HCT116 (cell line): ENCODE results near the gene ANKRD44. TPM values are rescaled to one million over a fixed set of nuclear protein-coding genes. Genes with fewer than 3 reads are reported as not detected.

Experiments
- ATAC-seq: fragments of 200-7000 bp; cut with Tn5 transposase; 2 replicates; pipeline ENCODE4 v1.9.1; 2020; ENCODE audit warnings: mild to moderate bottlenecking, moderate library complexity
- BruUV-seq: library from RNA; stranded (reverse); fragments of 400-500 nt; replicated peaks from 2 replicates; lab custom pipeline; 2021; lab: Mats Ljungman, UMichigan
- CTCF ChIA-PET: fragments of 300-600 bp; sonication (Branson Sonifier 250); formaldehyde crosslinking; loops from one replicate; lab custom pipeline; 2021; ENCODE audit warnings: antibody characterized with exemption; lab: Charles Lee
- POLR2A ChIA-PET: fragments of 300-600, 350-600 bp; sonication (Branson Sonifier 250); formaldehyde crosslinking; loops from one replicate; lab custom pipeline; 2021; ENCODE audit warnings: antibody characterized with exemption; lab: Charles Lee
- RAD21 ChIA-PET, 2 experiments: fragments of 300-600 bp; sonication (Branson Sonifier 250); formaldehyde crosslinking; loops; one replicate each; lab custom pipeline; 2023; ENCODE audit warnings: low total read pairs in 2 of 2; ENCODE audit not compliant: uncharacterized antibody in 2 of 2, unreplicated experiment in 2 of 2, low non-redundant PET in 1 of 2; lab: Charles Lee
- DNase-seq: peaks from one replicate; pipeline ENCODE4 v3.0.0-alpha.2; 2010; ENCODE audit warnings: low read depth, low spot score
- H2AFZ ChIP-seq: fragments of 200-600 bp; shearing (Covaris generic), sonication (generic); 2 replicates; pipeline ENCODE4 v1.6.1; 2017; ENCODE audit warnings: low read depth, mixed run types, mixed read lengths, antibody characterized with exemption, low read length; ENCODE audit not compliant: poor library complexity, severe bottlenecking
- H3K27ac ChIP-seq: 2 replicates; pipeline ENCODE4 v1.5.1; 2012; ENCODE audit warnings: low read depth, low read length
- H3K27me3 ChIP-seq: fragments of 200-600 bp; sonication (generic); 2 replicates; pipeline ENCODE4 v1.6.1; 2016; ENCODE audit warnings: mixed run types, low read length, mixed read lengths; ENCODE audit not compliant: insufficient read depth
- H3K36me3 ChIP-seq, 2 experiments: fragments of 200-500 bp in 1 of 2; fragments of 200-600 bp in 1 of 2; sonication (Bioruptor generic) in 1 of 2; sonication (generic) in 1 of 2; 2 replicates each; pipeline versions ENCODE4 v1.5.1 to v1.6.1; 2014 to 2016; ENCODE audit warnings: low read length in 2 of 2, inconsistent platforms in 1 of 2, mixed read lengths in 1 of 2, mixed run types in 1 of 2; ENCODE audit not compliant: insufficient read depth in 2 of 2, control insufficient read depth in 1 of 2
- H3K4me1 ChIP-seq, 2 experiments: fragments of 200-600 bp in 1 of 2; sonication (generic) in 1 of 2; 2 replicates each; pipeline versions ENCODE4 v1.5.1 to v1.6.1; 2012 to 2017; ENCODE audit warnings: low read length in 2 of 2, inconsistent platforms in 1 of 2, mild to moderate bottlenecking in 1 of 2, mixed read lengths in 1 of 2, mixed run types in 1 of 2, moderate library complexity in 1 of 2; ENCODE audit not compliant: insufficient read depth in 2 of 2, control insufficient read depth in 1 of 2
- H3K4me2 ChIP-seq: fragments of 200-600 bp; sonication (generic); 2 replicates; pipeline ENCODE4 v1.6.1; 2017; ENCODE audit warnings: mixed run types, low read length, mixed read lengths
- H3K4me3 ChIP-seq, 2 experiments: fragments of 200-600 bp in 1 of 2; sonication (generic) in 1 of 2; replicated peaks in 1 of 2; 2 replicates each; pipeline ENCODE4 v1.5.1; 2011 to 2016; ENCODE audit warnings: low read length in 2 of 2, control low read depth in 1 of 2, low read depth in 1 of 2, mild to moderate bottlenecking in 1 of 2, mixed read lengths in 1 of 2, mixed run types in 1 of 2
- H3K79me2 ChIP-seq: fragments of 200-600 bp; sonication (generic); 2 replicates; pipeline ENCODE4 v1.6.1; 2017; ENCODE audit warnings: mild to moderate bottlenecking, mixed run types, low read length, moderate library complexity, mixed read lengths; ENCODE audit not compliant: insufficient read depth
- H3K9ac ChIP-seq: fragments of 200-600 bp; sonication (generic); 2 replicates; pipeline ENCODE4 v1.6.1; 2016; ENCODE audit warnings: low read length, mixed read lengths
- H3K9me2 ChIP-seq: fragments of 200-600 bp; sonication (generic), shearing (Covaris generic); 2 replicates; pipeline ENCODE4 v1.6.1; 2017; ENCODE audit warnings: mixed run types, mild to moderate bottlenecking, moderate library complexity; ENCODE audit not compliant: insufficient read depth
- H3K9me3 ChIP-seq, 2 experiments: fragments of 200-500 bp in 1 of 2; fragments of 200-600 bp in 1 of 2; sonication (Bioruptor generic) in 1 of 2; sonication (generic) in 1 of 2; 2 replicates each; pipeline ENCODE4 v1.6.1; 2014 to 2017; ENCODE audit warnings: low read length in 2 of 2, mixed read lengths in 2 of 2, inconsistent platforms in 1 of 2, low read depth in 1 of 2, mild to moderate bottlenecking in 1 of 2, mixed run types in 1 of 2, moderate library complexity in 1 of 2; ENCODE audit not compliant: control insufficient read depth in 1 of 2, insufficient read depth in 1 of 2
- H4K20me1 ChIP-seq: fragments of 200-600 bp; sonication (generic), shearing (Covaris generic); 2 replicates; pipeline ENCODE4 v1.6.1; 2017; ENCODE audit warnings: mixed run types, mild to moderate bottlenecking, moderate library complexity; ENCODE audit not compliant: insufficient read depth
- CEBPB ChIP-seq: IDR thresholded peaks from 2 replicates; pipeline ENCODE4 v1.6.1; 2012; ENCODE audit warnings: low read depth
- EGR1 ChIP-seq: IDR thresholded peaks from 2 replicates; pipeline ENCODE4 v1.6.1; 2012; ENCODE audit warnings: low read depth
- ELF1 ChIP-seq: IDR thresholded peaks from 2 replicates; pipeline ENCODE4 v1.6.1; 2012; ENCODE audit warnings: low read depth, borderline replicate concordance
- EZH2 ChIP-seq: fragments of 200-600 bp; sonication (generic); IDR thresholded peaks from 2 replicates; pipeline ENCODE4 v1.6.1; 2017; ENCODE audit warnings: antibody characterized with exemption, mixed run types
- EZH2phosphoT487 ChIP-seq: fragments of 200-600 bp; IDR thresholded peaks from 2 replicates; pipeline ENCODE4 v1.6.1; 2018; ENCODE audit warnings: antibody characterized with exemption, borderline replicate concordance
- FOSL1 ChIP-seq: IDR thresholded peaks from 2 replicates; pipeline ENCODE4 v1.6.1; 2012; ENCODE audit warnings: low read depth
- JUND ChIP-seq: IDR thresholded peaks from 2 replicates; pipeline ENCODE4 v1.6.1; 2012
- POLR2A ChIP-seq: IDR thresholded peaks from 2 replicates; pipeline ENCODE4 v1.7.0; 2011; ENCODE audit warnings: borderline replicate concordance; ENCODE audit not compliant: insufficient read depth, insufficient read length; ENCODE audit errors: extremely low read depth
- POLR2AphosphoS5 ChIP-seq: IDR thresholded peaks from 2 replicates; pipeline ENCODE4 v1.6.1; 2011; ENCODE audit warnings: mild to moderate bottlenecking, low read depth, low read length, moderate library complexity
- RAD21 ChIP-seq: IDR thresholded peaks from 2 replicates; pipeline ENCODE4 v1.6.1; 2012; ENCODE audit warnings: low read depth, mild to moderate bottlenecking
- SIN3A ChIP-seq: IDR thresholded peaks from 2 replicates; pipeline ENCODE4 v1.6.1; 2012; ENCODE audit warnings: low read depth
- SRF ChIP-seq: IDR thresholded peaks from 2 replicates; pipeline ENCODE4 v1.6.1; 2012; ENCODE audit warnings: low read depth
- TCF7L2 ChIP-seq: IDR thresholded peaks from 2 replicates; pipeline ENCODE4 v1.7.0; 2011; ENCODE audit warnings: borderline replicate concordance, inconsistent platforms; ENCODE audit not compliant: insufficient read depth, insufficient read length; ENCODE audit errors: extremely low read depth
- YY1 ChIP-seq: IDR thresholded peaks from 2 replicates; pipeline ENCODE4 v1.6.1; 2011; ENCODE audit warnings: low read length, low read depth, moderate library complexity, mild to moderate bottlenecking; ENCODE audit not compliant: insufficient replicate concordance; ENCODE audit errors: extremely low read depth
- ZFX ChIP-seq: fragments of 450-650 bp; IDR thresholded peaks from 2 replicates; pipeline ENCODE4 v1.6.1; 2017
- ZNF274 ChIP-seq: fragments of 200-500 bp; sonication (Bioruptor generic); IDR thresholded peaks from 2 replicates; pipeline ENCODE4 v1.6.1; 2014; ENCODE audit warnings: mild to moderate bottlenecking, low read depth, low read length, inconsistent platforms
- intact Hi-C: fragments of 100-400 bp; cut with micrococcal nuclease; formaldehyde crosslinking; loops from 2 replicates; pipeline ENCODE4 v1.10.0; 2022
- total RNA-seq: library from RNA; stranded (reverse); gene quantifications from one replicate; pipeline ENCODE4 v1.2.1, GENCODE V29; 2021; ENCODE audit not compliant: unreplicated experiment
- TF ChIP-seq, protein P1 (sequence below): IDR thresholded peaks from 2 replicates; pipeline ENCODE4 v1.6.1; 2012
- TF ChIP-seq, protein P2 (sequence below): IDR thresholded peaks from 2 replicates; pipeline ENCODE4 v1.6.1; 2012; ENCODE audit warnings: low read depth
- TF ChIP-seq, protein P3 (sequence below): IDR thresholded peaks from 2 replicates; pipeline ENCODE4 v1.6.1; 2012
- TF ChIP-seq, protein P4 (sequence below), 3 experiments: fragments of 200-600 bp in 1 of 3; sonication (generic) in 1 of 3; IDR thresholded peaks in 2 of 3; conservative IDR thresholded peaks in 1 of 3; 2 replicates each; pipeline ENCODE4 v1.5.1; 2012 to 2017; ENCODE audit warnings: low read depth in 2 of 3, low read length in 2 of 3, antibody characterized with exemption in 1 of 3, borderline replicate concordance in 1 of 3, control low read depth in 1 of 3, mild to moderate bottlenecking in 1 of 3, mixed read lengths in 1 of 3, mixed run types in 1 of 3, moderate library complexity in 1 of 3; ENCODE audit not compliant: insufficient read depth in 1 of 3

Gene ANKRD44
- total RNA-seq, 1 experiment from 2014 or later: 2.7 TPM

DNA sequence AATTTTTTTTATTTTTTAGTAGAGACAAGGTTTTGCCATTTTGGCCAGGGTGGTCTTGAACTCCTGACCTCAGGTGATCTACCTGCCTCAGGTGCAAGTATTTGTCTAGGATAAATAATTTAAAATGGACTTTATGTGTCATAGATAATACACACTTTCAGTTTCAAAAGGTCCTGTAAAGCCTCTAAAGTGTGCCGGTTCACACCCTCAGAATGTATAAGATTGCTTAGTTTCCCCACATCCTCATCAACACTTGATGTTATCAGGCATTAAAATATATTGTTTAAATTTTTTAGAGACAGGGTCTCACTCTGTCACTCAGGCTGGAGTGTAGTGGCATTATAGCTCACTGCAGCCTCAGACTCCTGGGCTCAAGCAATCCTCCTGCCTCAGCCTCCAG, 170.5 kb downstream of the ANKRD44 start:
- no peak overlapping the region for H3K4me2 ChIP-seq
- DNase-seq (no peak), ATAC-seq (no peak)
- CTCF ChIA-PET: interaction anchor here (1.8 kb wide), 1 partner anchor 27 kb away, joined by 4 read pairs; no protein-coding TSS in a partner anchor
- BruUV-seq: no TSS peak
- no peak overlapping the region for H2AFZ ChIP-seq
- TF ChIP-seq EZH2phosphoT487 (no peak), EZH2 (no peak), POLR2AphosphoS5 (no peak), FOSL1 (no peak), ELF1 (no peak), POLR2A (no peak), JUND (no peak), SRF (no peak), ZNF274 (no peak), ZFX (no peak), SIN3A (no peak), CEBPB (no peak), YY1 (no peak), EGR1 (no peak), RAD21 (no peak), TCF7L2 (no peak)
- TF ChIP-seq, protein P1, sequence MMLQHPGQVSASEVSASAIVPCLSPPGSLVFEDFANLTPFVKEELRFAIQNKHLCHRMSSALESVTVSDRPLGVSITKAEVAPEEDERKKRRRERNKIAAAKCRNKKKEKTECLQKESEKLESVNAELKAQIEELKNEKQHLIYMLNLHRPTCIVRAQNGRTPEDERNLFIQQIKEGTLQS: no peak
- TF ChIP-seq, protein P2, sequence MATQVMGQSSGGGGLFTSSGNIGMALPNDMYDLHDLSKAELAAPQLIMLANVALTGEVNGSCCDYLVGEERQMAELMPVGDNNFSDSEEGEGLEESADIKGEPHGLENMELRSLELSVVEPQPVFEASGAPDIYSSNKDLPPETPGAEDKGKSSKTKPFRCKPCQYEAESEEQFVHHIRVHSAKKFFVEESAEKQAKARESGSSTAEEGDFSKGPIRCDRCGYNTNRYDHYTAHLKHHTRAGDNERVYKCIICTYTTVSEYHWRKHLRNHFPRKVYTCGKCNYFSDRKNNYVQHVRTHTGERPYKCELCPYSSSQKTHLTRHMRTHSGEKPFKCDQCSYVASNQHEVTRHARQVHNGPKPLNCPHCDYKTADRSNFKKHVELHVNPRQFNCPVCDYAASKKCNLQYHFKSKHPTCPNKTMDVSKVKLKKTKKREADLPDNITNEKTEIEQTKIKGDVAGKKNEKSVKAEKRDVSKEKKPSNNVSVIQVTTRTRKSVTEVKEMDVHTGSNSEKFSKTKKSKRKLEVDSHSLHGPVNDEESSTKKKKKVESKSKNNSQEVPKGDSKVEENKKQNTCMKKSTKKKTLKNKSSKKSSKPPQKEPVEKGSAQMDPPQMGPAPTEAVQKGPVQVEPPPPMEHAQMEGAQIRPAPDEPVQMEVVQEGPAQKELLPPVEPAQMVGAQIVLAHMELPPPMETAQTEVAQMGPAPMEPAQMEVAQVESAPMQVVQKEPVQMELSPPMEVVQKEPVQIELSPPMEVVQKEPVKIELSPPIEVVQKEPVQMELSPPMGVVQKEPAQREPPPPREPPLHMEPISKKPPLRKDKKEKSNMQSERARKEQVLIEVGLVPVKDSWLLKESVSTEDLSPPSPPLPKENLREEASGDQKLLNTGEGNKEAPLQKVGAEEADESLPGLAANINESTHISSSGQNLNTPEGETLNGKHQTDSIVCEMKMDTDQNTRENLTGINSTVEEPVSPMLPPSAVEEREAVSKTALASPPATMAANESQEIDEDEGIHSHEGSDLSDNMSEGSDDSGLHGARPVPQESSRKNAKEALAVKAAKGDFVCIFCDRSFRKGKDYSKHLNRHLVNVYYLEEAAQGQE: no peak
- TF ChIP-seq, protein P3, sequence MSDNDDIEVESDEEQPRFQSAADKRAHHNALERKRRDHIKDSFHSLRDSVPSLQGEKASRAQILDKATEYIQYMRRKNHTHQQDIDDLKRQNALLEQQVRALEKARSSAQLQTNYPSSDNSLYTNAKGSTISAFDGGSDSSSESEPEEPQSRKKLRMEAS: no peak
- TF ChIP-seq, protein P4, sequence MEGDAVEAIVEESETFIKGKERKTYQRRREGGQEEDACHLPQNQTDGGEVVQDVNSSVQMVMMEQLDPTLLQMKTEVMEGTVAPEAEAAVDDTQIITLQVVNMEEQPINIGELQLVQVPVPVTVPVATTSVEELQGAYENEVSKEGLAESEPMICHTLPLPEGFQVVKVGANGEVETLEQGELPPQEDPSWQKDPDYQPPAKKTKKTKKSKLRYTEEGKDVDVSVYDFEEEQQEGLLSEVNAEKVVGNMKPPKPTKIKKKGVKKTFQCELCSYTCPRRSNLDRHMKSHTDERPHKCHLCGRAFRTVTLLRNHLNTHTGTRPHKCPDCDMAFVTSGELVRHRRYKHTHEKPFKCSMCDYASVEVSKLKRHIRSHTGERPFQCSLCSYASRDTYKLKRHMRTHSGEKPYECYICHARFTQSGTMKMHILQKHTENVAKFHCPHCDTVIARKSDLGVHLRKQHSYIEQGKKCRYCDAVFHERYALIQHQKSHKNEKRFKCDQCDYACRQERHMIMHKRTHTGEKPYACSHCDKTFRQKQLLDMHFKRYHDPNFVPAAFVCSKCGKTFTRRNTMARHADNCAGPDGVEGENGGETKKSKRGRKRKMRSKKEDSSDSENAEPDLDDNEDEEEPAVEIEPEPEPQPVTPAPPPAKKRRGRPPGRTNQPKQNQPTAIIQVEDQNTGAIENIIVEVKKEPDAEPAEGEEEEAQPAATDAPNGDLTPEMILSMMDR (IDR thresholded peaks at IDR 0.05 in 2 of 3, conservative IDR thresholded peaks at IDR 0.05 in 1 of 3; ENCODE audit: borderline replicate concordance in 1 of 3, insufficient read depth in 1 of 3, low read depth in 2 of 3, low read length in 2 of 3): no peak
- RAD21 ChIA-PET: no interaction called here
- H3K36me3 ChIP-seq: no peaks in the 10 kb centered on the region
- H3K9me2 ChIP-seq: no peaks in the 10 kb centered on the region
- no peak overlapping the region for H3K27ac ChIP-seq
- no peaks in the 10 kb centered on the region for H3K27me3 ChIP-seq
- intact Hi-C loops: no loop called here
- no peak overlapping the region for H3K4me3 ChIP-seq
- H3K9ac ChIP-seq: no peak overlapping the region
- H3K79me2 ChIP-seq: no peaks in the 10 kb centered on the region
- no peaks in the 10 kb centered on the region for H4K20me1 ChIP-seq
- H3K4me1 ChIP-seq: peaks cover 0 to 6% of the 10 kb centered on the region in 2 experiments; a peak in 2 of 4 replicates
- POLR2A ChIA-PET: no interaction called here
- H3K9me3 ChIP-seq: no peaks in the 10 kb centered on the region
